ENCODE data around the gene SLC35D1.

- TF ChIP-seq, protein P1, sequence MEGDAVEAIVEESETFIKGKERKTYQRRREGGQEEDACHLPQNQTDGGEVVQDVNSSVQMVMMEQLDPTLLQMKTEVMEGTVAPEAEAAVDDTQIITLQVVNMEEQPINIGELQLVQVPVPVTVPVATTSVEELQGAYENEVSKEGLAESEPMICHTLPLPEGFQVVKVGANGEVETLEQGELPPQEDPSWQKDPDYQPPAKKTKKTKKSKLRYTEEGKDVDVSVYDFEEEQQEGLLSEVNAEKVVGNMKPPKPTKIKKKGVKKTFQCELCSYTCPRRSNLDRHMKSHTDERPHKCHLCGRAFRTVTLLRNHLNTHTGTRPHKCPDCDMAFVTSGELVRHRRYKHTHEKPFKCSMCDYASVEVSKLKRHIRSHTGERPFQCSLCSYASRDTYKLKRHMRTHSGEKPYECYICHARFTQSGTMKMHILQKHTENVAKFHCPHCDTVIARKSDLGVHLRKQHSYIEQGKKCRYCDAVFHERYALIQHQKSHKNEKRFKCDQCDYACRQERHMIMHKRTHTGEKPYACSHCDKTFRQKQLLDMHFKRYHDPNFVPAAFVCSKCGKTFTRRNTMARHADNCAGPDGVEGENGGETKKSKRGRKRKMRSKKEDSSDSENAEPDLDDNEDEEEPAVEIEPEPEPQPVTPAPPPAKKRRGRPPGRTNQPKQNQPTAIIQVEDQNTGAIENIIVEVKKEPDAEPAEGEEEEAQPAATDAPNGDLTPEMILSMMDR (conservative IDR thresholded peaks at IDR 0.05; ENCODE audit: low read length) = no peak
- TF ChIP-seq EZH2phosphoT487 (IDR thresholded peaks at IDR 0.05; ENCODE audit: borderline replicate concordance, low read depth, low read length) = no peak
These were observed 71.2 kb downstream of the SLC35D1 start for GRCh38 chr1:66982561-66983260.
